Cardiac fibroblast (primary cell): Measurements from ENCODE around the gene TRIM9.
A peak's percentile ranks its signal among the peaks of the same experiment; 100 is the strongest.

Experiments used
- DNase-seq, 2 donors: peaks; one replicate each; pipeline versions ENCODE4 v3.0.0 to v3.0.0-alpha.2; 2010; ENCODE audit warnings: low read depth in 2 of 2
- H3K4me3 ChIP-seq, 2 donors: replicated peaks in 1 of 2; 1 replicate in 1 of 2; 2 replicates in 1 of 2; pipeline ENCODE4 v1.5.1; 2011; ENCODE audit warnings: low read depth in 2 of 2, low read length in 2 of 2, mild to moderate bottlenecking in 2 of 2, moderate library complexity in 1 of 2
- CTCF ChIP-seq: IDR thresholded peaks from one replicate; pipeline ENCODE4 v1.5.1; 2011; ENCODE audit warnings: low read depth, mild to moderate bottlenecking, low read length, inconsistent platforms

Gene TRIM9

GRCh38 chr14:51084962-51085361 lies 9.9 kb downstream of the TRIM9 start:
- TF ChIP-seq CTCF, result no peak
- no peak overlapping the region for H3K4me3 ChIP-seq
- no peak for DNase-seq

GRCh38 chr14:51084507-51084906 lies 10.4 kb downstream of the TRIM9 start:
- no peak overlapping the region for H3K4me3 ChIP-seq
- TF ChIP-seq CTCF, result no peak
- DNase-seq, result no peak

GRCh38 chr14:51082349-51082748 lies 12.6 kb downstream of the TRIM9 start:
- DNase-seq, result peak; percentile 7 to 41
- H3K4me3 ChIP-seq, result no peak overlapping the region
- TF ChIP-seq CTCF, result no peak

GRCh38 chr14:51081712-51082111 lies 13.2 kb downstream of the TRIM9 start:
- DNase-seq, result no peak
- no peak overlapping the region for H3K4me3 ChIP-seq
- no peak for TF ChIP-seq CTCF

- no peak for TF ChIP-seq CTCF
- no peak for DNase-seq
- H3K4me3 ChIP-seq, result no peak overlapping the region
Observed at GRCh38 chr14:51081209-51081608, 13.7 kb downstream of the TRIM9 start.

- TF ChIP-seq CTCF, result no peak
- DNase-seq, result no peak
- H3K4me3 ChIP-seq, result no peak overlapping the region
Observed at GRCh38 chr14:51080645-51081044, 14.3 kb downstream of the TRIM9 start.

- no peak for DNase-seq
- TF ChIP-seq CTCF, result no peak
- no peak overlapping the region for H3K4me3 ChIP-seq
Observed at GRCh38 chr14:51079489-51079888, 15.4 kb downstream of the TRIM9 start.
